GM19025 (cell line): Measurements from ENCODE around the gene IPP.
"Not testable (repeated sequence)": the region's sequence is repeated elsewhere in the genome, so short reads cannot be mapped to it uniquely, and the experiment has no call there.

Source experiments
- ATAC-seq: cut with Tn5 transposase; IDR thresholded peaks from one replicate; pipeline ENCODE4 v1.9.1; 2021; ENCODE audit warnings: mild to moderate bottlenecking, low read depth, moderate library complexity; ENCODE audit not compliant: unreplicated experiment

The IPP gene

DNA sequence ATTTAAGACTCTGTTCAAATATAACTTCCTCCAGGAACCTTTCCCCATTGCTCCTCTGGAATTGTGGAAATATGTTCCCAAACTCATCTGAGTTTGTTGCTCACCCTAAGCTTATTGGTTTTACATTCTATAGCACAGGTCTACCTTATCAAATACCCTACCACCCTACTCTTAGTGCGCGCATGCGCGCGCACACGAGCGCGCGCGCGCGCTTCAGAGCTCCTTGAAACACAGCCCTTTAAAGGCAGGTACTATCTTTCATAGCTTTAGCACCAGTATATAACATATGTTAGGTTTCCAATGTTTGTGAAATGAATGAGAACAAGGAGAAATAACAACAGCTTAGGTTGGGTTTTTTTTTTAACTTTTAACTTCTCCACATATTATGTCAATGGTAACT, 3.5 kb downstream of the IPP start:
- no peak for ATAC-seq

DNA sequence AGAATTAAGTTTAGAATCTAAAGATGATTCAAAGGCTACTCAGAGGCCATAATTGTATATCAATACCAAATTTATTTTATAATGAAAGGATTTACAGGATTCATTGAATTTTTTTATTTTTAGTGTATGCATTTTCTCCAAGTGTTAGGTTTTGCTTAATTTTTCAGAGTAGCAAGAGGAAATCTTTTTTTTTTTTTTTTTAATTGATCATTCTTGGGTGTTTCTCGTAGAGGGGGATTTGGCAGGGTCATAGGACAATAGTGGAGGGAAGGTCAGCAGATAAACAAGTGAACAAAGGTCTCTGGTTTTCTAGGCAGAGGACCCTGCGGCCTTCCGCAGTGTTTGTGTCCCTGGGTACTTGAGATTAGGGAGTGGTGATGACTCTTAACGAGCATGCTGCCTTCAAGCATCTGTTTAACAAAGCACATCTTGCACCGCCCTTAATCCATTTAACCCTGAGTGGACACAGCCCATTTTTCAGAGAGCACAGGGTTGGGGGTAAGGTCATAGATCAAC, 10.8 kb downstream of the IPP start:
- not testable (repeated sequence) for ATAC-seq

DNA sequence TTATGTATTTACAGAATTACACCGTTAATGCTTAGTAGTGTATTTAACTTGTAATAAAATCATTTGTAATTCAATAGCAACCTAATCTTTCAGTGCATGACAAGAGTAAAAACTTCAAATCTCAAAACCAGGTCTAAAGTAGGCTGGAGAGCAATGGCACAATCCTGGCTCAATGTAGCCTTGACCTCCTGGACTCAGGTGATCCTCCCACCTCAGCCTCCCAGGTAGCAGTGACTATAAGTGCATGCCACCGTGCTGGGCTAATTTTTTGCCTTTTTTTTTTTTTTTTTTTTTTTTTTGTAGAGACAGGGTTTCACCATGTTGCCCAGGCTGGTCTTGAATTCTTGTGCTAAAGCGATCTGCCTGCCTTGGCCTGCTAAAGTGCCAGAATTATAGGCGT, 11.3 kb downstream of the IPP start:
- ATAC-seq: no peak

DNA sequence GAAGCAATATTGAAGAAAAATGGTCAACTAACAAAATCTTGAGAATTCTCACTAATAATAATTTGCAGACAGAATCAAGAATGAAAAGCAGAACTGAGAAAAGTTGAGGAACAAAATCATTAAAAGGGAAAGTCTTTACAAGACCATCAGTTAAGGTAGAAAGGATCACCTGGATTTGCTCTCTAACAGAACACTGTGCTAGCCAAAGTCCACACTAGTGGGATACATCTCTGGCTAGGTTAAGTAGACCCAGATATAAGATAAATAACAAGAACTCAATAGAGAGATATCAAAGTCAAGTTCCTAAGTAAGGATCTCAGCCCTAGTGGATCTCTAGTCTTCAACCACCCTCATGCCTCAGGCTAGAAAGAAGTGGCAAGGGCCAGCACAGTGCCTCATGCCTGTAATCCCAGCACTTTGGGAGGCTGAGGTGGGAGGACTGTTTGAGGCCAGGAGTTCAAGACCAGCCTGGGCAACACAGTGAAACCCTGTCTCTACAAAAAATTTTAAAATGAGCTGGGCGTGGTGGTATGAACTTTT, 19.6 kb downstream of the IPP start:
- no peak for ATAC-seq

DNA sequence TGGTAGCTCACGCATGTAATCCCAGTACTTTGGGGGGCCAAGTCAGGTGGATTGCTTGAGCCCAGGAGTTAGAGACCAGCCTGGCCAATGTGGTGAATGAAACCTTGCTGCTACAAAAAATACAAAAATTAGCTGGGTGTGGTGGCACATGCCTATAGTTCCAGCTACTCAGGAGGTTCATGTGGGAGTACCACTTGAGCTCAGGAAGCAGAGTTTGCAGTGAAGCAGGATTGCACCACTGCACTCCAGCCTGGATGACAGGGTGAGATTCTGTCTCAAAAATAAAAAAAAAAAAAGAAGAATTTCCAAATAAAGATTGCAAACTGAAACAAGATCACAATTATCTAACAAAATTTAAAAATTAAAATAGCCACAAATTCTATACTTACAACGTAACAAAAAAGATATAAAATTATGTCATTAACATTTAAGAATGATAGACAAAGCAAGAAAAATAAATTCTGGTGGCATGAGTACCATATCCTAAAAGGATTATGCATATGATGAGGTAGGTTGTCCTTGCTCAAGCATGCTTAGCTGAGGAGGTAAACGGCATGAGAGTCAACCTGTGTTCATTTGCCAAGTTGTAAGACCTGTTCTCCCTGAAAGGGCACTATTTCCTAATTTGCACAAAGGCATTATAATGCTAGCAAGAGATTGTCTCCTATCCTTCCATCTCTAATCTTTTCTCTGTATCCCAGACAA, 20.2 kb downstream of the IPP start:
- no peak for ATAC-seq

DNA sequence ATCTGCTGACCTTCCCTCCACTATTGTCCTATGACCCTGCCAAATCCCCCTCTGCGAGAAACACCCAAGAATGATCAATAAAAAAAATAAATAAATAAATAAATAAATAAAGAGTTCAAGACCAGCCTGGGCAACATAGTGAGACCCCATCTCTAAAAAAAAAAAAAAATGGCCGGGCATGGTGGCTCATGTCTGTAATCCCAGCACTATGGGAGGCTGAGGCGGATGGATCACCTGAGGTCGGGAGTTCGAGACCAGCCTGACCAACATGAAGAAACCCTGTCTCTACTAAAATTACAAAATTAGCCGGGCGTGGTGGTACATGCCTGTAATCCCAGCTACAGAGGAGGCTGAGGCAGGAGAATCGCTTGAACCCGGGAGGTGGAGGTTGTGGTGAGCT, 24.4 kb downstream of the IPP start:
- not testable (repeated sequence) for ATAC-seq

DNA sequence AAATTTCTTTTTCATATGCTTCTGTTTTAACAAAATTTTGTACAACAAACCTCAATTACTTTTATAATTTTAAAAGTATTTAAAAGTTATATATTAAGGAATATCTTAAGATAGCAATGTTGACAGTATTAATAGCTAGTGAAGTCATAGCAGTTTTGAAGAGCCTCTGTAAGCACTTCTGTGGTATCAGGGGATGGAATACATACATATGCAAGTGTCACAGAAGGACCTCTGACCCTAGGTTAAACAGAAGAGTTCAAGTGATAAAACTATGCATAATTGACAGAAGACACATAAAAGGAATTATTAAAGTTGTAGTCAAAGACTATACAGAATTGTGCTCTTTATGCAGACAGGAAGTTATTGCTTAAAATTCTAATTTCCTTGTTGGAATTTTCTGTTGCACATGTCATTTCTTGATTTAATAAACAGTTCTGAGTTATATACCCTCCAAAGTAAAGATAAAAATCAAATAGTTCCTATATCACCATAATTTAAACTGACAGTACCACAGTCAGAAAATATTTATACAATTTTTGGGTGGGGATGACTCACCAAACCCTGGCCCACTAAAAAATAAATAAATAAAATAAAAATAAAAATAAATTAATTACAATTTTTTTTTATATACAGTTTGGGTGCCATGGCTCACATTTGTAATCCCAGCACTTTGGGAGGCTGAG, 27.1 kb downstream of the IPP start:
- no peak for ATAC-seq

DNA sequence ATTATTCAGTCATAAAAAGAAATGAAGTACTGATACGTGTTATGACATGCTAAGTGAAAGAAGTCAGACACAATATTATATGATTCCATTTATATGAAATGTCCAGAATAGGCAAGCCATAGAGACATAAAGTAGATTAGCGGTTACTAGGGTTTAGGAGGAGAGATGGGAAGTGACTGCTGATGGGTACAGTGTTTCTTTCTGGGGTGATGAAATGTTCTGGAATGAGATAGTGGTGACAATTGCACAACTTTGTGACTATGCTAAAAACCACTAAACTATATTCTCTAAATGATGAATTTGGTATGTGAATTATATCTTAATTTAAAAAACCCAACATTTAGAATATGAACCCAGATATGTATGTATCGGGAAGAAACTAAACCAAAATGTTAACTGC, 27.6 kb downstream of the IPP start:
- no peak for ATAC-seq

DNA sequence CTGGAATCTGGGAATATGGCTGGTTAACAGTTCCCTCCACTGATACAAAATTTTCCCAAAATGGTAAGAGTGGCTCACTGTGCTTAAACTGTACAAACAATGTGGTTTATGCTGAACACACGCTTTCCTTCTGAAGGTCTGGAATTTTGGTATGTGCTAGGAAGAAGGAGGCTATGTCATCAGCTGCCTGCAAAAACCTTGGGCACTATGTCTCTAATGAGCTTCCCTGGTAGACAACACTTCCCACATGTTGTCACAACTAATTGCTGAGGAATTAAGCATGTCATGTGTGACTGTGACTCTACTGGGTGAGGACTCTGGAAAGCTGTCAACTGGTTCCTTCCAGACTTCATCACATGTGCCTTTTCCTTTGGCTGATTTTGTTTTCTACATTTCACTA, 29.2 kb downstream of the IPP start:
- no peak for ATAC-seq

DNA sequence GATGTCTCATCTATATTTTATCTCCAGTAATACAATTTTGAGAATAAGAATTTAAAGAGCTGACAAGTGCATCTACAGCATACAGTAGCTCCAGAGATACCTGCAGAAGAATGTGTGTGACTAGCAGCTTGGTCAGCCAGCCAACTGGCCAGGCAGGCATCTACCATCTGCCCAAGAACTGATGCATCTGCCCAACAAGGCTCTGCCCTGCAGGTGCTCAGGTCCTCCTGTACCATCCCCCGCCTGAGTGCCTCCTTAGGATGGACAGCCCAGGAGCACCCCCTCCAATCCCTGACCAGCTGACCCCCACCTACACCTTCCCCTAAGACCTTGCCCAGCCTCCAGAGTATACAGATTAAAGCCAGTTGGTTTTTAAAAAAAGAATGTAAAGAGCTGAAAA, 32.2 kb downstream of the IPP start:
- ATAC-seq: no peak

DNA sequence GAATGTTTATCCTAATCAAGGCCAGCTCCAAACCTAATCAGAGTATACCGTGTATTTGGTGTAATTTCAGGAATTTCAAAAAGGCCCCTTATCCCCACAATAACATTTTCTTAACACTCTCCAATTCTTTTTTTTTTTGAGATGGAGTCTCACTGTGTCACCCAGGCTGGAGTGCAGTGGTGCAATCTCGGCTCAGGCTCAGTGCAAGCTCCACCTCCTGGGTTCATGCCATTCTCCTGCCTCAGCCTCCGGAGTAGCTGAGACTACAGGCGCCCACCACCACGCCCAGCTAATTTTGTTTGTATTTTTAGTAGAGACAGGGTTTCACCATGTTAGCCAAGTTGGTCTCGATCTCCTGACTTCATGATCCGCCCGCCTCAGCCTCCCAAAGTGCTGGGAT, 33.1 kb downstream of the IPP start:
- not testable (repeated sequence) for ATAC-seq

DNA sequence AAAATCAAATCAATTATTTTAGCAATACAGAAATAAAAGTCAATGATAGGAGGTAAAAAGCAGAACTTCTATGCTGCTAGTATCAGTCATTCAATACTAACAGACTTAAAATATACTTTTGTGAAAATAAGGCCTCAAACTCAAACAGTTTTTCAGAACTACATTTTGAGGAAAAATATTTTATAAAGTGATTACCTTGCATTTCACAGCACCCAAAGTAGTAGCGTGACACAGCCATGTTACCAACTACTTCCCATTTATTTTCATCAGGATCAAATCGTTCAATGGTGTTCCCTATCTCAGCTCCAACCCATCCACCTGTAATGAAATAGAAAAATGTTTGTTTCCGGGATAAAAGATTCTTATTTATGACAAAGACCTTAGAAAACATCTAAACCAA, 33.8 kb downstream of the IPP start:
- no peak for ATAC-seq

DNA sequence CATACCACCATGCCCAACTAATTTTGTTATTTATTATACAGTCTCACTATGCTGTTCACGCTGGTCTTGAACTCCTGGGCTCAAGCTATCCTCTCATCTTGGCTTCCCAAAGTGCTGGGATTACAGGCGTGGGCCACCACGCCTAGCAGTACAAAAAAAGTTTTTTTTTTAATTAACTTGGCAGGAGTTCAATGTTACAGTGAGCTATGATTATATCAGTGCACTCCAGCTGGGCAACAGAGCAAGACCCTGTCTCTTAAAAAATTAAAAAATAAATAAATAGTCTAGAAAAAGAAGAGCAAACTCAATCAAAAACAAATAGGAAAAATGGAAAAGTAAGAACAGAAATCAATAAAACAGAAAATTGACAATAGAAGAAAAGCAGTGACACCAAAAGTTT, 36.7 kb downstream of the IPP start:
- no peak for ATAC-seq

DNA sequence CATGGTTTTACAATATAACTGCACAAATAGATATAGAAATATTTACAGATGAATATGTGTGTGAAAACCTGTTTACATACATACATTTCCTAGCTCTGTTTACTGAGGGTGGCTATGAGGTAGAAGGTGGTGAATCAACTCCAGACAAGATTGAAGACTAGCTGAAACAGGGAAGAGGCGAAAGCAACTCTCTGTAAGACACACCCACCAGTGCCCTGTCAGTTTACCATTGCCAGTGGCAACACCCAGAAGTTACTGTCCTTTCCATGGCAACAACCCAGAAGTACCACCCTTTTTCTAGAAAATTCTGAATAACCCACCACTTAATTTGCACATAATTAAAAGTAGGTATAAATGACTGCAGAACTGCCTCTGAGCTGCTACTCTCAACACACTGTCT, 45.8 kb downstream of the IPP start:
- no peak for ATAC-seq

DNA sequence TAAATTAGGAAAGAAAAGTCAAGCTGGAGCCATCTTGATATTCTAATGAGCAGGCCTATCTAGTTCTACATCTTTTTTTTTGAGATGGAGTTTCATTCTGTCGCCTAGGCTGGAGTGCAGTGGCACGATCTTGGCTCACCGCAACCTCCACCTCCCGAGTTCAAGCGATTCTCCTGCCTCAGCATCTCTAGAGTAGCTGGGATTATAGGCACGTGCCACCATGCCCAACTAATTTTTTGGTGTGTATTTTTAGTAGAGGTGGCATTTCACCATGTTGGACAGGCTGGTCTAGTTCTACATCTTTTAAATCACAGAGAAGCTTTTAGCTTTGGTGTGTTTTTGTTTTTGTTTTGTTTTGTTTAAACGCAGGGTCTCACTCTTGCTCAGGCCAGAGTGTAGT, 55.6 kb downstream of the IPP start:
- no peak for ATAC-seq

DNA sequence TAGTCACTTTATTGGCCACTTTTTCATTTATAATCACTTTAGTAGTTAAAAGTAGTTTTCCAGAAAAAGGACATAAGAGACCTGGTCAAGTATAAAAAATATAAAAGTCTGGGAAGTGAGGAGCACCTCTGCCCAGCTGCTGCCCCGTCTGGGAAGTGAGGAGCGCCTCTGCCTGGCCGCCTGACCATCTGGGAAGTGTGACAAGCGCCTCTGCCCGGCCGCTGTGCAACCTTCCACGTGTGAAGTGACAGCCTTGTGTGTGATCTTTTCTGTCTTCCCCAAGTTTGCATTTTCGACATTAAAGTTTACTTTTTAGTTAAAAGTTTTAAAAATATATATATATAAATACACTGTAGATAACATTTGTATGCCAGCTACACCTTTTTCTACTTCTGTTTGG, 56.6 kb downstream of the IPP start:
- not testable (repeated sequence) for ATAC-seq

DNA sequence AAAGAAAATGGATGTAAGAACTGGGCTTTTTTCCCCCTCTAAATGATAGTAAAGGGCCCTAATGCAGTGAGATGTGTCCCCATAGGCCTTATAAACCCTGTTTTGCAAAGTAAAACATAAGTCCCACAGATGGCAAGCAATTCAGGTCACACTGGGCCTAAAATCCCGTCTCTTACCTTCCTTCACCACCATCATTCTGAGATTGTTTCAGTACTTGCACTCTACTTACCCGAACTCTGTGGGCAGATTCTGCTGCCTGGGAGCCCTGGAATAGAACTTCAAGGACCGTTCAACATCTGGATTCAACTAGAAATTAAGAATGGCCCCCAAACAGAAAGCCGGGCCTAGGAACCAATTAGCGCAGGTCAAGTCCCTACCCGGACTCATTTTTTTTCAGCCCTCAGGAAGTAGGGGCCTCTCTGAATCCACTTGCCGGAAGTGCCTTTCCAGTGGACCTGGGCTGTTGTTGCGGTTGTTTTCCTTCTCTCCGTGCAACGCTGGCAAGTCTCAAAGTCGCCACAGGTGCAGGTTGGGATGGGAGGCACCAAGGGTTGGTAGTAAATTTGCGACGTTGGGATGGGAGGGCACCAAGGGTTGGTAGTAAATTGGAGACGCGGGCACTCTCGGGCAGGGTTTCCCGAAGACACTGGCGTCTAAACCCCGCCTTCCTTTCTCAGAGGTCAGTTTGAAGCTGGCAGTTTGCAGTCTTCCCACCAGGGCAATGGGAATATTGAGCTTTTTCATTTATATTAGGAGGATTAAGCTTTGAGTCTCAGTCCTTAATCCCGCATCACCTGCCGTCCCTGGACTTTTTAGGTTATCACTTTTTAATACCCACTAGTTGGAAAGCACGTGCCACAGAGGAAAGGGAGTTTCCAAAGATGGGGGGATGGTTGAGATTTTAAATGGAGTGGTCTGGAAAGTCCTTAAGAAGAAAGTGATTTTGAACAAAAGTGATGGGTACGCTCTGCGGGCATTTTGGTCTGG, 62.4 kb downstream of the IPP start, which contains the start of gene TMEM69:
TMEM69 (plus strand) TSS at position 428 of the 987 bp plus-strand sequence. CDS start 2,888 bp downstream, outside the sequence.
- ATAC-seq: no peak

DNA sequence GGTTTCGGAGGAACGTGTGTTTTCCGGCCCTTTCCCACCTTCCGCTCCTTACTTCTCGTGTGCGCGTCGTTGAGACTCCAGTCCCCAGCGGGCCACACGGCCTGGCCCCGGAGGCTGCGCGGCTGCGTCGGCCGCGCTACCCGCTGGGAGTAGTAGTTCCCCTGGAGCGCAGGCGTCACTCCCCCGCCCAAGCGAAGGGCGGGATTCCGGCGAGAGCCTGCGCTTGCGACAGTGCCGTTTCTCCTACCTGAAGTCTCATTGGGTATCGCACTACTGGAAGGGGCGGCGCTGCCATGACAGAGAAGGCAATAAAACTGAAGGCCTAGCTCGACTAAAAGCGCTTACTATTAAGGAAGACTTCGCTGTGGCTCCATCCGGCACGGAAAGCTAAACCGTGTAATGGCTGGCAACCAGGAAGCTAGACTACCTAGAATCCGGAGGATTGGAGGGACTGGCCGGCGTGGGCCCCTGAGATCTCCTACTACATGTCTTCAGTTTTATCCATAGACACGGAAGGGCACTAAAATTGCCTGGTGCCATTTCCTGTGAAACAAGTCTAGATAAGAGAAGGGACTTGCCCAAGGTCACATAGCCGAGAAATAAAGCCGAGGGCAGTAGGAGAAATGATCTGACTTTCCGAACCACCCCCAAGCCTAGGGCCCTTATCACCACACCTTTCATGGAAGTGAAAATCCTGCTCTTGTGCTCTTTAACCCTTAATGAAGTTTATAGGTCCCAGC, 63.3 kb downstream of the IPP start:
- peak; percentile 84 for ATAC-seq

DNA sequence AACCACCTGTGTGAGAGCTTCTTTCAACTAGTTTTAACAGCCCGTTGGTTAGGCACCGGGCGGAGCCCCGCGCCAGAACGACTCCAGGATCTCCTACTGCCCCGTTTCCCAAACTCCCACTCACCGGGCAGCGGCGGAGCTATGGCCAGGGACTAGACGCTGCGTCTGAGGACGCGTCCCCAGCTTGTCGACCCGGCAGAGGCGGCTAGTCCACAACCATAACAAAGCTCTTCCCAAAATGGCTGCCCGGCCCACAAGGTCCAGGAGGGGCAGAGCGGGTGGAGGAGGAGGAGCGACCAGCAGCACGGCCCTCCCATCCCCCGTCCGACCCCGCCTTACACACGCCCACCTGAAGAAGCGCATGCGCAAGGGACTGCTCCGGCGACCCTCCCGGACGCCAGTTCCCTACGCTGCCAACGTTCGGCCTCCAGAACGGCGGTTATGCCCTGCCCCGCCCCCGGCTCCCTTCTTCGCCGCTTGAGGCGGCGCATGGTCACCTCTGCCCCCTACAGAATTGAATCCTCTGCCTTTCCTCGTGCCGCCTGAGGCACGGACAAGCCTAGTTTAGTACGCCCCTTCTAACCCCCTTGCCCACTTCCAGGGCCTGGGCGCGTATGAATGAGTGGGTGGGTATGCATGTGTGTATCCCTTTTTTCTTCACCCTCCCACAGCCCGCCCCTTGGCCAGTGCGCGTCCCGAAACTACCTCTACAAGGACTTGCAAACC, 64.0 kb downstream of the IPP start, which contains the start of gene GPBP1L1:
GPBP1L1 (minus strand) TSS at position 246 of the 726 bp plus-strand sequence. CDS start 27,446 bp downstream, outside the sequence.
- ATAC-seq: peak; percentile 44
